ENCODE results near the gene CAPZB.

The CAPZB gene

GRCh38 chr1:19448491-19449439 is 36.6 kb downstream of the CAPZB start:
- DNase-seq (ENCODE audit: low read depth in 2 of 2), result no peak

DNA sequence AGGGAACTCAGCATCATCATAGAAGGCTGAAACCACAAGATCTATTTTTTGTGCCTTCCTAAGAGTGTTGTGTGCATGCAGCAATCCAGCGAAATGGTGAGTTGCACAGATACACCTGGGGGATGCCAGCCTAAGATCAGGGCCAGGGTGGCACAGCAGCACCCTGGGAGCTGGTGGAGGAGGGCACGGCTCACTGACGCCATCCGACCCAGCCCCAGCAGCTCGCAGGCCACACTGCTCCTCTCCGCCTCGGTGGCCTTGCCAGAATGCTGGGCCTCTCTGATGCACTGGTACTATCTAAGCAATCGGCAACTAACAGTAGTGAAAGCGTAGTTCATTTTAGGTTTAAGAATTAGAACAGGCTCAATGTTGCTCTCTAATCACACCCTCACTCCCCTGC is 37.8 kb downstream of the CAPZB start:
- no peak for DNase-seq (ENCODE audit: low read depth in 2 of 2)

DNA sequence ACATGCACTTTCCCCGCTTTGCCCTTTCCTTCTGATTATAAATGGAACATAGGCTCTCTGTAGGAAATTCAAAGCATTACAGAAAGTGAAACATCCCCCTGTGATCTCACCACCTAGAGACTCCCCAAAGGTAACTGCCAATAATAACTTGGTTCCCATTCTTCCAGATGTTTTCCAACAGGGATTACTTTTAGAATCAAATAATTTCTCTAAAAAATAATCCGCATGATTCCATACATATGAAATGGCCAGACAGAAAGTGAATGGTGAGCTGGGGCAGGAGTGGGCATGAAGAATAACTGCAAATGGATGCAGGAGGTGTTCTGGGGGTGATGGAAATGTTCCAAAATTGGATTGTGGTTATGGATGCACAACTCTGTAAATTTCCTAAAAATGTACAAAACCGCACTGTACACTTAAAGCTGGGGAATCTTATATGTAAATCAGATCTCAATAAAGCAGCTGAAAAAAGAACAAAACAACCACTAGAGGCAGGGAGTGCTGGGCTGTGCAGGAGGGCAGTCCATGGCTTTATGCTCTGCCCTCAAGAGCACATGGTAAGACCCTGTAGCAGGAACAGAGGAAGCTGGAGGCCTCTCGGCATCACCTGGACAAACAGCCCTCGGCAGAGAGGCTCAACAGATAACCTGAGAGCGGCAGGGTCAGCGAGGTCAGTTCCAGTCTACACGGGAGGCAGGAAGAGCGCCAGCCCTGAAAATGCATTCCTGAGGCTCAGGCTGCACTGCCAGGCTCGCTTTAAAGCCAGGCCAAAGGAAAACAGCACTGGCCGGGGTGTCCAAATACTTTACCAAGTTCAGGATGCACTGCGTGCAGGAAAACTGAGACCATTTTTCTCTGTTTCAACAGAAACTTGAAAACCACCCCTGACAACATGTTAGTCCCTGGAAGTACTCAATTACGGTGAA is 39.7 kb downstream of the CAPZB start:
- no peak for DNase-seq (ENCODE audit: low read depth in 2 of 2)

DNA sequence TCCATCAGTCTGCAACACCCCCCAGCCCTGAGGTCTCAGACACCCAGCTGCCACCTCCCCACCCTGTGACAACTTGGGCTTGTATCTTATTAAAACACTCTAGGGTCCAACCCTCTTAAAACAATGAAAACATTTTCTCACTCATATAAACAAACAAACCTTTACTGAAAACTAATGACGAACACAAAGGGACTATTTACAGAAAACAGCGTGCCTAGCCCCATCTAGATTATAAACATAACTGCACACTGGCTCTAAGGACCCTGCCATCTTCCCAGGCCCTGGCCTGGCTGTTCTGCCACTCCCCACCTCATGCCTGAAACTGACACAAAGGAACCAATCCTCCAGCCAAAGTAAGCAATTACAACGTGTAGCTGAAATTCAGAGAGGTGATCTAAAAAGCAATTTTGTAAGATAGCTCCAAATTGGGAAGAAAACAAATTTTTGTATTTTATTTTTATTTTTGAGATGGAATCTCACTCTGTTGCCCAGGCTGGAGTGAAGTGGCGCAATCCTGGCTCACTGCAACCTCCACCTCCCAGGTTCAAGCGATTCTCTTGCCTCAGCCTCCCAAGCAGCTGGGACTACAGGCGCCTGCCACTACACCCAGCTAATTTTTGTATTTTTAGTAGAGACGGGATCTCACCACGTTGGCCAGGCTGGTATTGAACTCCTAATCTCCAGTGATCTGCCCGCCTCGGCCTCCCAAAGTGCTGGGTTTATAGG is 40.9 kb downstream of the CAPZB start:
- DNase-seq (ENCODE audit: low read depth in 2 of 2), result no peak

GRCh38 chr1:19443326-19443725 is 42.0 kb downstream of the CAPZB start:
- DNase-seq (ENCODE audit: low read depth in 2 of 2), result no peak

GRCh38 chr1:19442154-19443096 is 42.9 kb downstream of the CAPZB start:
- no peak for DNase-seq (ENCODE audit: low read depth in 2 of 2)

- no peak for DNase-seq (ENCODE audit: low read depth in 2 of 2)
Measured at GRCh38 chr1:19441048-19441780, 44.1 kb downstream of the CAPZB start.

DNA sequence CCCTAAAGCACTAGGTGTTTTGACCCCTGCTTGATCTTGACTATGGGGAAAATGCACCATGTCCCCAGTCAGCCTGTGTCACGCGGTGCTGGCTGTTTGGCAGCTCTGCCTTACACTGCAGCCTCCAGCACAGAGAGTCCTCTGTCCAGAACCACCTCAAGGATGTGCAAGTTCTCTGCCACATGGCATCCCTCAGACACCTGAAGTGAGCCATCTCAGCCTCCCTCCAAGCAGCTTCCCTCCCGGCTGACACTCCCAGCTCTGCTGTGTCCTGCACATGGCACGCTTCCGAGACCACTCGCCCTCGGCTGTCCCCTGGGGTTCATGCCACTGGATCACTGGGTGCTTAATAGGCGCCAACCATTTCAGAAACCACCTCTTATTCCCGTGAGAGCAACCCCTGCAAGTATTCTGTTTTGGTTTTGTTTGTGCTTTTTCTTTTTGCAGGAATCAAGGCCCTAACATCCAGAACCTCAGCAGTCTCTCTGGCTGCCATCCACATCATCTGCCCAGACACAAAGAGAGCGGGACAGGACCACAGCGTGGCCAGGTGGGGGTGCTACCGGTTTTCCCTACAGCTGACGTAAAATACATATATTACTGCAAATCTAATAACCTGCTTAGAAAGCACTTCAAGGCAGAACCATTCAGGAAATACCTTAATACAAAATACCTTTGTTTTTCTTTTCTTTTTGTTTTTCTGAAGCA is 45.7 kb downstream of the CAPZB start:
- DNase-seq (ENCODE audit: low read depth in 2 of 2), result peak in 1 of 2 donors; percentile 11

DNA sequence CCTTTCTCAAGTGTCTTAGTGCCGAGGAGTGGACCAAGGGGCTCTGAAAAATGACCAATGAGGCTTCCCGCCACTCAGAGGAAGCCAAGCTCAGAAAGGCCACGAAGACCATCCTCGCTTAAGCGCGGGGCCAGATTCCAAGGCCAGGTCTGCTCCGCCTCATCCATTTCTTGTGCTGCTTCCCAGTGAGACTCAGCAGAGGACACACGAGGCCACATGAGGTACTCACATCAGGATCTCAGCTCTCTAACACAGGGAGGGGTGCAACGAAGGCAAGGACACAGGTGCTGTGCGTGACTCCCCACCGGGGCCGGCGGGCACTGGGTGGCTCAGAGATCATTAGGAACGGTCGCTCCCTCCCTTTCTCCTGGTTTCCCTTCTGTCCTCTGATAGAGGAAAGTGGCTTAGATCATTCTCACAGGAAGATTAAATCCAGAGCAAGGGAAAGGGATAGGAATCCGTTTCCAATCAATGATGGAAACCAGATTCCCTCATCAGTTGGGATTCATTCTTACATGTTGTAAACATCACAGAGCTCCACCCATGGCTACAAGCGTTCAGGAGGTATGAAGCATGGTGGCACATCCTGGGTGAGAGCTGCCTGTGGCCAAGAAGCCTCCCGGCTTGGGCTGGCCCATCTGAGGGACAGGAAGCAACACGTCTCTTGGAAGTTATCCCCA is 46.7 kb downstream of the CAPZB start:
- DNase-seq (ENCODE audit: low read depth in 2 of 2), result no peak

GRCh38 chr1:19437891-19438294 is 47.4 kb downstream of the CAPZB start:
- DNase-seq (ENCODE audit: low read depth in 2 of 2), result no peak

- no peak for DNase-seq (ENCODE audit: low read depth in 2 of 2)
Measured at GRCh38 chr1:19436716-19437476, 48.4 kb downstream of the CAPZB start.

DNA sequence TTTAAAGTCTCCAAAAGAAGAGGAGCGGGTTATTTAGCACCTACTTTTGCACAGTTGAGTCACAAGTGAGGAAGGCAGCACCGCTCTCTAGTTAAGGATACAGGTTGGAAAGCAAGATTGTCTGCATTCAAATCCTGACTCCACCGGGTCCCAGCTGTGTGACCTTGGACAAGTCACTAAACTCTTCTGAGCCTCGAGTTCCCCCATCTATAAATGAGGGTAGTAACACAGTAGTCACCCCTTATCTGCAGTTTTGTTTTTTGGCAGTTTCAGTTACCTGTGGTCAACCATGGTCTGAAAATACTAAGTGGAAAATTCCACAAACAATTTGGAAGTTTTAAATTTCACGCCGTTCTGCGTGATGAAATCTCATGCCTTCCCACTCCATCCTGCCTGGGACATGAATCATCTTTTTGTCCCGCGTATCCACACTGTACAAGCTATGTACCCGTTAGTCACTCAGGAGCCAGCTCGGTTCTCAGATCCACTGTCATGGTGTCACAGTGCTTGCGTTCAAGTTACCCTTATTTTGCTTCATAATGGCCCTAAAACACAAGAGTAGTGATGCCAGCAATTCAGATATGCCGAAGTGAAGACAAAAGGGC is 49.4 kb downstream of the CAPZB start:
- DNase-seq (ENCODE audit: low read depth in 2 of 2), result no peak

GRCh38 chr1:19435181-19435580 is 50.2 kb downstream of the CAPZB start:
- DNase-seq (ENCODE audit: low read depth in 2 of 2), result no peak

DNA sequence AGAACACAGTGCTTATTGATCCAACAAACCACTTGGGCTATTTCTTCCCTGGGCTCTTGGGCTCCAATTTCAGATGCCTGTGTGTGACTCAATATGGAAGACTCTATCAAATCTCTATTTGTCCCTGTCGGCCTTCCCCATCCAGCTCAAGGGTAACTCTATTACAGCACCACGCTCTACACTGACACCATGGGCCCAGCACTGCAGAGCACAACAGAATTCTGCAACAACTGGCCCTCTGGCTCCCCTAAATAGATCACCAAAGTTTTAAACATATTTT is 51.7 kb downstream of the CAPZB start:
- no peak for DNase-seq (ENCODE audit: low read depth in 2 of 2)

DNA sequence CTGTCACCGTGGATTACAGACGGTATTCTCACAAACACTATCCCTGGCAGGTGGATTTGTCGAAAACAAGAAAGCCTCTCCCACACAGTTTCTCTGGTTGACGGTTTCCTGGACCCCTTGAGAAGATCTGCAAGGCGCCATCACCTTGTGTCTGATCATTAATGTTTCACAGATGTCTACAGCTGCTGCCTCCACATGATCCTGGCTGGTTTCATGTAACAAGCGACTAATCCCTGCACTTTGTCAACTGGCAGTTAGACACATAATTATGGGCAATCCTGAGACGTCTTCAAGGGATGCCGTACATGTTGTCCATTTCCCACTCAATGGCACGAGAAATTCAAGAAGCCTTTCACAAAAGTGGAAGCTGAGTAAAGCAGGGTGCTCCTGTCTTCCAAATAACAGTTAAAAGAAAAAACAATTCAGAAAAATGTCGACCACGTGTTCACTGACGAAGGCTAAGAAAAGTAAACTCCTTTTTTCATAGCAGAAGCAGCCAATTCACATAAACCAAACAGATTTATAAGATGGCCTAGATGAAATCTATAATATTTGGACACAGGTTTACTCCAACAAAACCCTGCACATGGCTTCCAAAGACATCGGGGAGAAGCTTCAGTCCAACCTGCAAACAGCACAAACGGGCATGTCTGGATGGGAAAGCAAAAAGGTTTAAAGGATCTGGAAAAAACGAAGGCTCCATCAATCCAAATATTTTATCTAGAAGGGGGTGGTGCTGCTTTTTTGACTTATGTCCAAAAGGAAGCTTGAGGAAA is 52.2 kb downstream of the CAPZB start:
- DNase-seq (ENCODE audit: low read depth in 2 of 2), result no peak

- no peak for DNase-seq (ENCODE audit: low read depth in 2 of 2)
Measured at GRCh38 chr1:19430121-19431068, 54.9 kb downstream of the CAPZB start.

Measured in stimulated activated CD4-positive, alpha-beta T cell treated with anti-CD3 and anti-CD28 coated beads, Interleukin-1b, Interleukin-23, amount 100 ng/mL, for 1 hour (primary cell).